HG03571 (cell line): ENCODE measurements around the gene IQCN.

Source experiments
- ATAC-seq: cut with Tn5 transposase; IDR thresholded peaks from one replicate; pipeline ENCODE4 v1.9.1; 2021; ENCODE audit not compliant: unreplicated experiment

IQCN gene

DNA sequence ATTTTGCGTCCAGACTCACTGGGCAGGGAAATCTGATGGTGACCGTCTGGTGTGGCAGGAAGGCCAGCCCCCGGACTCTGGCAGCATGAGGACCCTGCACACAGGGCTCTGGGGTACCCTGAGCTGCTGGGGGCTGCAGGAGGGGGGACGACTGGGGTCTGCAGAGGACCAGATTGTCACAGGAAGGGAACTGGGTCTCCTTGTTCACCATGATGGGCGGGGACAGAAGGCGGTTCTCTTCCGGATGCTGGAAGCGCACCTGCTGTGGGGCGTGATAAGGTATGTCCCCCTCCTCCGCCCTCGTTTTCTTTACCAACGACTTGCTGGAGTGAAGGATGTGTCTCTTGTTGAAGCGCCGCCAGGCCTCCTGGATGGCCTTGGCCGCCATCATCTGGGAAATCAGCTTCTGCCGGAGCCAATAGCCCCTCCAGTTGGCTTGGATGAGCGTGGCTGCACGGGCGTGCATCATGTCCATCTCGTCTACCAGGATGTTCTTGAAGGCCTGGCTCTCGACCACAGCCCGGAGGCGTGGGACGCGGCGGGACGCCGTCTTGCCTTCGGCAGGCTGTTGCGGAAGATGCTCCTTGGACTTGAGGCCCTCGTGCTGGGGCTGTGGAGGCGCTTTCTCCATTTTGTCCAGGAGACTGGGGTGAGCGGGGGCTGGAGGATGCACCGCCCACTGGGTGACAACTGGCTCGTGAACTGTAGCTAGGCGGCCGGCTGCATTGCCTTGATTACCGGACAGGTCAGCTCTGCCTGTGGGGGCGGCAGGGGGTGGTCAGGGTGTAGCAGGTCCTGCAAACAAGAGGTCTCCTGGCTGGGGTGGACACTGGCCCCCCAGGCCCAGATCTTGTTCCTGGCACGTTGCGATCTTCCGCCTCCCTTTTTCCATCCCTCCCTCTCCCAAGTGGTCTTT lies 7.2 kb downstream of the IQCN start:
- no peak for ATAC-seq

DNA sequence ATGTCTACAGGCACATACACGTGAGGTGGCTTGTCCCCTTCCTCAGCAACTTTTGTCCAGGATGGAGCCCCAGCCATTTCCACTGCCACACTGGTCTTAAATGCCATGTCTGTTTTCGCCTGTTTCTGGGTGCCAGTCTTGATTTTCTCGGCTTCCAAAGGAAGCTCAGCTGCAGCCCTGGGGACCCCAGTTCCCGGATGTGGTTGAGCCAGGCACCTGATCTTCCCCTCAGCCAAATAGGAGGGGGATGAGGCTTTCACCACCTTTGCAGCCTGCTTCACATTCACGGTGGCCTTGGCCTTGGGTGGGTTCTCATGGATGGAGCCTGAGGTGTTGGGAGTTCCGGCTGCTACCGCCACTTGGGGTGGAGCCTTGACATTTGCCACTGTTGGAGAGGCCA lies 8.7 kb downstream of the IQCN start:
- no peak for ATAC-seq

DNA sequence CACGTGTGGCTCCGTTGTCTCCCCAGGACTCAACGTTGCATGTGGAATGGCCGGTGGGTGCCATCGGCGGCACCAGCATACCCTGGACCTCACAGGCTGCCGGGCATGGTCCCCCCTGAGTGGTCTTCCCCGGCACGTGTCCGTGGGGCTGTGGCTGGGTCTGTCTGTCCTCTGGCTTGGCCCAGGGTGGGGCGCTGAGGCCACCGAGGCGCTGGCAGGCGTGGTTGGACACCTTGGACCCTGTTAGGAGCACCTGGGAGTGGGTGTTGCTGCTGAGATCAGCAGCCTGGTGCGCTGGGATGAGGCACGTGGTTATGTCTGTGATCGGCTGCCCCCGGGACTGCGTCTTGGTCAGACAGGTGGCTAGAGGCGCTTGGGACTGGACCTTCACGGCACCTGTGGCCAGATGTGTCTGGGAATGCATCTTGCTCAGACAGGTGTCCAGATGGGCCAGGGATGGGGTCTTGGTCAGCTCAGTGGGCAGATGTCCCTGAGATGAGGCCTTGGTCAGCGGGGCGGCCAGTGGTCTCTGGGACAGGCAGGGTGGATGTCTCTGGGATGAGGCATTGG lies 9.2 kb downstream of the IQCN start:
- no peak for ATAC-seq

DNA sequence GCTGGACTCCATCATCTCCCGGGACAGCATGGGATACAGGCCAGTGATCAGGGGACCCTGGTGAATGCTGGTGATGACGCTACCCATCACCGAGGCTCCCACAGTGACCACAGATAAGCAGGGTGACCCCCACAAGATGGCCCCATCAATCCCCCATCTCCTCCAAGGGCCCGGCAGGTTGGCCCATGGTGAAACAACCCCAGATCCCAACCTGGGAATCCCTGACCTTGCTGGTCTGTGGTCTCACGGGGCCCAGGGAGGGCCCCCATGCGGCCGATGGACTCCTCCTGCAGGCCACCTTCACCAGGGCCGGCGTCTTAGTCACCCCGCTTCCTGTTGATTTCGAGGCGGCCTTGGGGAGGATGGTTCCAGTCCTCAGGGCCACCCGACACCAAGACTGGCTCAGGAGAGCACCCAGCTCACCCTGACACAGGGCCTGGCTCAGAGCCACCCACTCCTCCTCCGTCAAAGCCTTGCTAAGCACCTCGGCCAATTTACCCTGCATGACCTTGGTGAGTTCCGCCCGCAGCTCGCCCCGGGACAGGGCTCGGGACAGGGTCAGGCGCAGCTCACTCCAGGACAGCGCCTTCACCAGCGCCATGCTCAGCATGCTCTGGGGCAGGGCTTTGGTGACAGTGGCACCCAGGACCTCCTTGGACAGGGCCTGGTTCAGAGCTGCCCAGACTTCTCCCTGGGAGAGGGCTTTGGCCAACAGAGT lies 10.0 kb downstream of the IQCN start:
- no peak for ATAC-seq

DNA sequence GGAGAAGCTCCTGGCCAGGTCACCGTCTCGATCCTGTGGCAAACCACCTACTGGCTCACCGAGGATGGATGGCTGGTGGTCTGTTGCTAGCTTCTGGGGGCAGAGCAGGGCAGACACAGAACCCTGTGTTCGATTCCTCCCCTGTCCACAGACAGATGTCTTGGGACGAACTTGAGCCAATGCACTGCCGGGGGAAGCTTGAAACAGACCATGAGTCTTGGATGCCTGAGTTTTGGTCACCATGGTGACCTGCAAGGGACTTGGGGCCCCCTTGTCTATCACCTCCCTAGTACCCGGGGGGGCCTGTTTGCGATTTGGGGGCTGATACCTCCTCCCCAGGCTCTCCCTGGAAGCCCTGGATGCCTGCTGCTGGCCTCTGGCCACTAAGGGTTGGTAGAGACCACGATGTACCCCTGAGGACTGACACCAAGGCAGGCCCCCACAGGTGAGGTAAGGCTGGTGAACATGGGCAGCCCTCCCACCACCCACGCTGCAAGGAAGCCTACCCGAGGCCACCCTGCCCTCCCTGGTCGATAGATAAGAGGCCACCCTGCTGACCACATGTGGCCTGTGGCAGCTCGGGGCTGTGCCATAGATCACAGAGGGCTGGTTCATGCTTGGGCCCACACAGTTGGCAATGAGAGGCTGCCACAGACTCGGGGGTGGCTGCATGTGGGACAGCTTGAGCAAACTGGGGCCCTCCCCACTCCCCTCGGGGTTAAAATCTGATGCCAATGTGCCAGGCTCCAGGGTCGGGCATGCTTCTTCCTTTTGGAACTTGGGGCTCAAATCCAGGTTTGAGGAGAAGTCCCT lies 10.7 kb downstream of the IQCN start:
- no peak for ATAC-seq

DNA sequence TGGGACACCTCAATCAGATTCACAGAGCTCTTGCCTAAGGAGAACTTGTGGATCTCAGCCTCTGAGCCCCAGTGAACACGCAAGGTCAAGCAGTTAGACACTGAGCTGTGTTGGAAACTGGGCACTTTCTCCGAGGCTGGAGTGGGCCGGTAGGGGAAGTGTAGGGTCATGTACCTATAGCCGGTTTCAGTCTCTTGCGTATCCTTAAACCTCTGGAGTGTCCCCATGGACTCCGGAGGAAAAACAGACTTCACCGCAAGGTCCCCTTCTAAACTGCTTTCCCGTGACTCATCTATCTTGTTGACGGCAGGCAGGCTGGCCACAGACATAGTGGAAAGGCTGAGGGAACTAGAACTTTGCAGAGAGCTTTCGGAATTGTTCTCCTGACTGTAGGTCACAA lies 11.3 kb downstream of the IQCN start:
- ATAC-seq = no peak

DNA sequence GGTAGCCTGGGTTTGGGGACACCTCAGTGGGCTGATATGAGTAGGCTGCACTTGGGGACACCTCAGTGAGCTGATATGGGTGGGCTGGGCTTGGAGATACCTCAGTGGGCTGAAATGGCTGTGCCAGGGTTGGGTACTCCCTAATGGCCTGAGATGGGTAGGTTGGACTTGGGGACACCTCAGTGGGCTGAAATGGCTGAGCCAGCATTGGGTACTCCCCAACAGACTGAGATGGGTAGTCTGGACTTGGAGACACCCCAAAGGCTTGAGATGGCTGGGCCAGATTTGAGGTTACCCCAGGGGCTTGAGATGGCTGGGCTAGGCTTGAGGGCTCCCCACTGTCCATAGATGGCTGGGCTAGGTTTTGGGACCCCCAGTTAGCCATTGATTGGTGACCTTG lies 12.1 kb downstream of the IQCN start:
- ATAC-seq = no peak

DNA sequence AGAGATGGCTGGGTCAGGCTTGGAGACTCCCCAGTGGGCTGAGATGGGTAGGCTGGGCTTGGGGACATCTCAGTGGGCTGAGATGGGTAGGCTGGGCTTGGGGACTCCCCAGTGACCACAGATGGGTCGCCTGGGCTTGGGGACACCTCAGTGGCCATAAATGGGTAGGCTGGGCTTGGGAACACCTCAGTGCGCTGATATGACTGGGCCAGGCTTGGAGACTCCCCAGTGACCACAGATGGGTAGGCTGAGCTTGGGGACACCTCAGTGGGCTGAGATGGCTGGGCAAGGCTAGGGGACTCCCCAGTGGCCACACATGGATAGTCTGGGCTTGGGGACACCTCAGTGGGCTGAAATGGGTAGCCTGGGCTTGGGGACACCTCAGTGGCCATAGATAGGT lies 12.8 kb downstream of the IQCN start:
- ATAC-seq = no peak

DNA sequence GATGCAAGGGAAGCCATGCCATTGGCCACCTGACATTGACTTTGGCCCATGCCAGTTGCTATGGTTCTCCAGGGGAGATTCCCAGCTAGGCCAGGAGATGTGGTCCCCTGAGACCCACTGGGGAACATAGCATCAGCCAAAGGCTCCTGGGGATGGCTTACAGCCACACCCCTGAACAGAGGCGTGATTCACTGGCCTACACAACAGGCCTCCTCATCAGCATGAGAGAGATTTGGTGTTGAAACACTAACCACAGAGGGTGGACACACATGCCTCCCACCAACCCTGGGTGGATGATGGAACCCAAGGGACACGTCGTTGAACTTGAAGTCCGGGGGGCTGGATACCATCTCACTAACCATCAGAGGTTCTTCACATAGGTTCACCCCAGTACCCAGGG lies 14.4 kb downstream of the IQCN start:
- ATAC-seq = no peak

DNA sequence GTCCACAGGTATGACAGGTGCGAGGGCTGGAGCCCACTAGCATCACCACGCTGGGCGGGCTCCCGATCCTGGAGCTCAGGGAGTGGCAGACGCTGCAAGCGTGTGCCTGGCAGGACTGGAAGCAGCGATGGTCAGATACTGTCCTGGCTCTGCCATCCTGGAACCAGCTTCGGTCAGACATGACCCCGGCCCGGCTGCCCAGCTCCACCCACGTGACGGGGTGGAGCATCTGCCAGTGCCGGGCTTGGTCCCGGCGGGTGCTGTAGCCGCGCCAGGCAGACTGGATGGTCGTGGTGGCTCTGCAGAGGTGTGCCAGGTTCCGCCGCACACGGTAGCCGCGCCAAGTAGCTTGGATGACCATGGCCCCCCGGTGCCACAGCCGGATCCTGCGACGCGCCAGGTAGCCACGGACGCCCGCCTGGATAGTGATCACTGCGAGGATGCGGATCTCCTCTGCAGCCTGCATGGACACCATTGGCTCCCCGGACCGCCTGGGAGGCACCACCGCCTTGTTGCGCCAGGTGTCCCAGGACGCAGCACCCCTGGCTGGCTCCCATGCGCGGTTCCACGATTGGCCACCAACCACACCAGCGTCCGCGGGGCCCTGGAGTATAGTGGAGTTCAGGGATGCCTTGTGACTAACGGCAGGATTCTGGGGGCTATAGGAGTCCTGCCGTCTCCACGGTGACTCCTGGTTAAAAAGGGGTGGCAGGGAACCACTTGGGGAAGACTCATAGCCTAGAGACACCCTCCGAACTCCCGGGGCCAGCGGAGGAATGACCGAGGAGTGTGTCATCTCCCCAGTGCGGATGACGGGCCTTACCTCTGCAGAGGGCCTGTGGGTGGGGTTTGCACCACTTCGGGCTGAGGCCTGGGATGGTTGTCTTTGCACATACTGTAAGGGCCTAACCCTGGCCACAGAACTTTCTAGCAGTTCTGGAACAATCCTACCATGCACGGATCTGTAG lies 16.5 kb downstream of the IQCN start:
- ATAC-seq = no peak

DNA sequence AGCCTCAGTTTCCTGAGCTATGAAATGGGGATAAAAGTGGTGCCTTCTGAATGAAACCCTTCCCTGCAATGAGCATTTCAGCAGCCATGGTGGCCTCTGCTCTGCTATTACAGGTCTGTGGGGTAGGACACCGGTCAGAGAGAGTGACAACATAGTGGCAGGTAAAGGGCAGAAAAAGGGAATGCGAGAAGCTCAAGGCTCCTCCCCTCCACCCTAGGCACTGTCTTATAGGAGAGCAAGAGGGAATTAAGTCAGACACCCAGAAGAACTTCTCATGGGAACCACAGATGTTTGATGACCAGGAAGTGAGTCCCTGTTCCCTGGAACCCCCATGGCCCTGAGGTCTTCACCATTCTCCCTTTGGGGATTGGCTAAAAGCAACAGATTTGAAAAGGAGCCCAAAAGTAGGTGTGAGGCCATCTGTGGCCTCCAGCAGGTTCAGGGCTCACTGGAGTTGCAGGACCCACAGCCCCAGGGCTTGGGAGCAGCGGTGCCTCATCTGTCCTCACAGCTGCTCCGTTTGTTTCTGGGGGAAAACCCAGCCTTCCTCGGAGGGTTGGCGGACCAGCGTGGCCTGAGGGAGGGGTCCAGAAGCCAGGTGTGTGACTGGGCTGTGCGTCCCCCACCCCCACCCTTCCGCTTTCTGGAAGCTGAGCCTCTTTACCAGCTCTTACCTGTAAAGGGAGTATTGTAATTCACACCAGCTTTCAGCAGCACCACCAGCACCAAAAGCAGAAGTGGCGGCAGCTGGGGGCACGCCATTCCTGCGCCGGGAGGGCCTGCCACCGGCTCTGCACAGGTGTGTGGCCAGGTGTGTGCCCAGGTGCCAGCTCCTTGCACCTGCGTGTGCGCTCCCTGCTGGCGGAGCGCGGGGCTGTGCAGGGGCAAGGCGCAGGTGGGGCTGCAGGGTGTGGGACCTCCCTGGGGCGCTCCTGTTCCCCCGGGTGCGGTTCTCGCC lies 19.4 kb downstream of the IQCN start:
- no peak for ATAC-seq

DNA sequence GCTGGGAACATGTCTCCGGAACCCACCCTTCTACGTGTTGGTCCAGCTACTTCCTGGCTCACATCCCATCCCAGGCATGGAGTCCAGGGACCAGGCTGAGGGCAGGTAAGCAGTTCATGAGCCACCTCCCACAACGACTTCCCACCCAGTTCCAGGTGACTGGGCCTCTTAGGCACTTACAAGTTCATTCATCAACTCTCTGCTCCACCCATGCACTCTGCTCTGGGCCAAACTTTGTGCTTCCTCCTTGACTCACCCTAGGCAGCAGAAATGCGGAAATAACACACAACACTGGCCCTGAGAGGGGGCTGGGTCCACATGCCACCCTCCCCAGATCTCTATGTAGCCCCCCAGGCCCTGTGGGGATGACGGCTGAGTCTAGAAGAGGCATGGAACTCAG lies 20.5 kb downstream of the IQCN start:
- no peak for ATAC-seq

DNA sequence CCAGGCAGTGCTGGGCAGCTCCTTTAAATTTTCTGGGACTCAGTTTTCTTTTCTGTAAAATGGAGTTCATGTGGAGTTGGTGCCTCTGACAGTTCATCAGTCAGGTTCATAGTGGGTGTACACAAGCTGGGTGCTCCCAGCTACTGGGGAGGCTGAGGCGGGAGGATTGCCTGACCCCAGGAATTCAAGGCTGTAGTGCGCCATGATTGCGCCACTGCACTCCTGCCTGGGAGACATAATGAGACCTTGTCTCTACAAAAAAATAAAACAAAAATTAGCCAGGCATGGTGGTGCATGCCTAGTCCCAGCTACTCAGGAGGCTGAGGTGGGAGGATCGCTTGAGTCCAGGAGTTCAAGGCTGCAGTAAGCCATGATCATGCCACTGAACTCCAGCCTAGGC lies 21.1 kb downstream of the IQCN start:
- ATAC-seq = no peak

DNA sequence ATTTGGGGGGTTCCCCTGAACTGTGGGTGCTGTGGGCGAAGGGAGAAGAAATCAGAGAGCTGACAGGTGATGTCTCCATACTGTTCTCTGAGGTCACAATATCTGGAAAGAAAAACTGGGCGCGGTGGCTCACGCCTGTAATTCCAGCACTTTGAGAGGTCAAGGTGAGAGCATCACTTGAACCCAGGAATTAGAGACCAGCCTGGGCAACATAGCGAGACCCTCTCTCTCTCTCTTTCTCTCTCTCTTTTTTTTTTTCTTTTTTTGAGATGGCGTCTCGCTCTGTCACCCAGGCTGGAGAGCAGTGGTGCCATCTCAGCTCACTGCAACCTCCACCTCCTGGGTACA lies 21.9 kb downstream of the IQCN start:
- ATAC-seq = no peak

DNA sequence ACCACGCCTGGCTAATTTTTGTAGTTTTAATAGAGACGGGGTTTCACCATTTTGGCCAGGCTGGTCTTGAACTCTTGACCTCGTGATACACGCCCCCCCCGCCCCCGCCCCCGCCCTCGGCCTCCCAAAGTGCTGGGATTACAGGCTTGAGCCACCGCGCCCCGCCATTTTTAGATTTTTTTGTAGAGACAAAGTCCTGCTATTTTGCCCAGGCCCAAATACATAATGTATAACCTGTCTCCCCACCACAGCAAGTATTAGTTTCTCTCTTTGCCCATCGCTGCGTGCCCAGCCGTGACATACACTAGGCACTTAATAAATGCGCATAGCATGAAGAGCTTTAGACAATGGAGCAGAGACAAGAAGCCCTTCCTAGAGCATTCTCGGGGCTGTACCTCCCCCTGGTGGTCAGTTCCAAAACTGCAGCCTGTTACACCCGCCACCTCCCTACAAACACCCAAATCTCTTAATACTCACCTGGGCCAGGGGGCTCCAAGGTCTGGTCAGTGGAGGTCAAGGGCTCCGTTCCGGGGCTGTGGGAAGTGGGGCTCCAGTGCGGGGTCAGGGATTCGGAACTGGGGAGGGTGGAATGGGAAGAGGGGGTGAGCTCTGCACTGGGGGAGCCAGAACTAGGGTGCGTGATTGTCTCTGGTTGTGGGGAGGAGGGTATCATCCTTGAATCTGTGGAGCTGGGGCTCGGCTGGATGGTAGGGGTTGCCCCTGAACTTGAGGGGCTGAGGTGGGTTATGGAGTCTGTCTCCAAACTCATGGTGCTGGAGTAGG lies 22.5 kb downstream of the IQCN start:
- ATAC-seq = no peak

DNA sequence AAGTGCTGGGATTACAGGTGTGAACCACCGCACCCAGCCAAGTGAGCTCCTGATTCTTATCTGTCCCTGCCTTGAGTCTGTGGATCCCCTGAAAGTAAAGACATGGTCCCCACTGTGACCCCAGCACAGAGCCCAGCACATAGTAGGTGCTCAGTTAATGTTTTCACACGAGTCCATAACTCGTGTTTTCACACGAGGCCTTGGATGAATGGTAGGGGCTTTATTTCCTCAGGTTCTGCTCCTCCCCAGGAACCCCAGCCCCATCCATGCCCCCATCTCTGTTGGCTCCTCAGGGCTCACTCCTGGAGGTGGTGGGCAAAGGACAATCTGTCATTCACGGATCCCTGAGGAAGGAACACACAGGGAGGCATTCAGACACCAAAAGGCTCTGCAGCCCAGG lies 24.4 kb downstream of the IQCN start:
- no peak for ATAC-seq

DNA sequence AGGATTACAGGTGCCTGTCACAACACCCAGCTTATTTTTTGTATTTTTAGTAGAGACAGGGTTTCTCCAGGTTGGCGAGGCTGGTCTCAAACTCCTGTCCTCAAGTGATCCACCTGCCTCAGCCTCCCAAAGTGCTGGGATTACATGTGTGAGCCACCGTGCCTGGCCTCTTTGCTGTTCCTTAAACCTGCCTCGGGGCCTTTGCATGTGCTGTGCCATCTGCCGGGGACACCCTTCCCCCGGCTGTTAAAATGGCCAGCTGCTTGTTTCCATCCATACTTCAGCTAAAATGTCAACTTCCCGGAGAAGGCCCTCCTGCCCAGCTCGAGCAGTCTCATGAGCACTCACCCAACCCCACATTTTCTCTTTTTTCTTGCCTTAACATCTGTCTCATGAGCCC lies 29.0 kb downstream of the IQCN start:
- no peak for ATAC-seq

DNA sequence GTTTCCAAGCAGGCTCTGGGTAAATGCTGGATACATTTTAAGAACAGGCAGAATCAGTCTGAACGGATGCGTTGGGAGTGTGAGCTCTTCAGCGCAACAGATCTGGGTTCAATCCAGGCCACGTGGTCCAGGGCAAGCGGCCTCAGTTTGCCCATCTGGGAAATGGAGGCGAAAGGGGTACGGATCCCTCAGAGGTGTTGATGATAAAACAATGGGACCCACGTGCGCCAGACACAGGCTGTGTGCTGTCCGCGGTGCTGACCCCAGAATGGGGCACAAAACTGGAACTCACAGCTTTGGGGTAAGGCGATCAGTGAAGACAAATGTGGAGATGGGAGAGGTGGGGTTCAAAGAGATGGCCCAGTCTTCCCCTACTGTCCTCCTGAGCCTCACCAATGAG lies 34.9 kb downstream of the IQCN start:
- no peak for ATAC-seq
